Tibial artery (tissue), 4 donors: ENCODE measurements around the gene LSAMP.
A peak's percentile ranks its signal among the peaks of the same experiment; 100 is the strongest.

ENCODE experiments used
- DNase-seq, 2 donors: peaks; one replicate each; pipeline ENCODE4 v3.0.0-alpha.2; 2019
- H3K27ac ChIP-seq, 2 donors: fragments of 200-600 bp; sonication (generic) in 1 of 2; 1 replicate in 1 of 2; 2 replicates in 1 of 2; pipeline ENCODE4 v1.5.1; 2018 to 2019; ENCODE audit warnings: mild to moderate bottlenecking in 1 of 2
- H3K27me3 ChIP-seq, 2 donors: fragments of 200-600 bp; sonication (generic) in 1 of 2; one replicate each; pipeline versions ENCODE4 v1.5.1 to v1.6.0; 2016 to 2019
- H3K36me3 ChIP-seq, 3 donors: fragments of 200-600 bp; sonication (generic) in 2 of 3; one replicate each; pipeline ENCODE4 v1.5.1; 2016 to 2019; ENCODE audit warnings: mild to moderate bottlenecking in 2 of 3
- H3K4me1 ChIP-seq, 4 donors: fragments of 200-600 bp; sonication (generic) in 2 of 4; 1 replicate in 3 of 4; 2 replicates in 1 of 4; pipeline ENCODE4 v1.5.1; 2016 to 2019
- H3K4me3 ChIP-seq, 2 donors: fragments of 200-600 bp; sonication (generic) in 1 of 2; 1 replicate in 1 of 2; 2 replicates in 1 of 2; pipeline ENCODE4 v1.5.1; 2018 to 2019; ENCODE audit warnings: mild to moderate bottlenecking in 2 of 2
- H3K9me3 ChIP-seq, 3 donors: fragments of 200-600 bp; sonication (generic) in 1 of 3; one replicate each; pipeline ENCODE4 v1.5.1; 2016 to 2019
- intact Hi-C: fragments of 100-400 bp; cut with DNase I; formaldehyde crosslinking; loops from one replicate; pipeline ENCODE4 v1.15.0; 2023; ENCODE audit warnings: low total_unique reads
- TF ChIP-seq, protein P1 (sequence below), 2 experiments: fragments of 200-600 bp in 1 of 2; fragments of 450-650 bp in 1 of 2; IDR thresholded peaks; one replicate each; pipeline ENCODE4 v1.5.1; 2017 to 2019; ENCODE audit warnings: antibody characterized with exemption in 2 of 2, mild to moderate bottlenecking in 1 of 2, moderate library complexity in 1 of 2

Gene LSAMP

GRCh38 chr3:115918900-115919299 is 526.4 kb downstream of the LSAMP start:
- peaks cover 0 to 7% (median 4%) of the 10 kb centered on the region in 3 donors for H3K9me3 ChIP-seq
- intact Hi-C loops: no loop called here
- H3K27me3 ChIP-seq: no peaks in the 10 kb centered on the region
- H3K36me3 ChIP-seq: no peaks in the 10 kb centered on the region
- TF ChIP-seq, protein P1, sequence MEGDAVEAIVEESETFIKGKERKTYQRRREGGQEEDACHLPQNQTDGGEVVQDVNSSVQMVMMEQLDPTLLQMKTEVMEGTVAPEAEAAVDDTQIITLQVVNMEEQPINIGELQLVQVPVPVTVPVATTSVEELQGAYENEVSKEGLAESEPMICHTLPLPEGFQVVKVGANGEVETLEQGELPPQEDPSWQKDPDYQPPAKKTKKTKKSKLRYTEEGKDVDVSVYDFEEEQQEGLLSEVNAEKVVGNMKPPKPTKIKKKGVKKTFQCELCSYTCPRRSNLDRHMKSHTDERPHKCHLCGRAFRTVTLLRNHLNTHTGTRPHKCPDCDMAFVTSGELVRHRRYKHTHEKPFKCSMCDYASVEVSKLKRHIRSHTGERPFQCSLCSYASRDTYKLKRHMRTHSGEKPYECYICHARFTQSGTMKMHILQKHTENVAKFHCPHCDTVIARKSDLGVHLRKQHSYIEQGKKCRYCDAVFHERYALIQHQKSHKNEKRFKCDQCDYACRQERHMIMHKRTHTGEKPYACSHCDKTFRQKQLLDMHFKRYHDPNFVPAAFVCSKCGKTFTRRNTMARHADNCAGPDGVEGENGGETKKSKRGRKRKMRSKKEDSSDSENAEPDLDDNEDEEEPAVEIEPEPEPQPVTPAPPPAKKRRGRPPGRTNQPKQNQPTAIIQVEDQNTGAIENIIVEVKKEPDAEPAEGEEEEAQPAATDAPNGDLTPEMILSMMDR (IDR thresholded peaks at IDR 0.05): no peak
- no peaks in the 10 kb centered on the region for H3K4me1 ChIP-seq
- DNase-seq: no peak
- H3K4me3 ChIP-seq: no peak overlapping the region
- no peak overlapping the region for H3K27ac ChIP-seq

- no peak for DNase-seq
- H3K27me3 ChIP-seq: no peaks in the 10 kb centered on the region
- H3K4me3 ChIP-seq: no peak overlapping the region
- H3K4me1 ChIP-seq: no peaks in the 10 kb centered on the region
- peaks cover 0 to 2% (median 0%) of the 10 kb centered on the region in 3 donors for H3K9me3 ChIP-seq
- intact Hi-C loops: no loop called here
- H3K27ac ChIP-seq: no peak overlapping the region
- TF ChIP-seq, protein P1 (IDR thresholded peaks at IDR 0.05): no peak
- no peaks in the 10 kb centered on the region for H3K36me3 ChIP-seq
Measured at GRCh38 chr3:115916866-115917265, 528.4 kb downstream of the LSAMP start.

GRCh38 chr3:115915061-115915460 is 530.2 kb downstream of the LSAMP start:
- Histone ChIP-seq H3K4me3 (no peak overlapping the region), H3K4me1 (no peaks in the 10 kb centered on the region), H3K36me3 (no peaks in the 10 kb centered on the region), H3K27me3 (no peaks in the 10 kb centered on the region), H3K9me3 (no peaks in the 10 kb centered on the region), H3K27ac (no peak overlapping the region)
- intact Hi-C loops: no loop called here
- TF ChIP-seq, protein P1 (IDR thresholded peaks at IDR 0.05): no peak
- DNase-seq: no peak

GRCh38 chr3:115913069-115913686 is 532.1 kb downstream of the LSAMP start:
- DNase-seq: no peak
- Histone ChIP-seq H3K4me3 (no peak overlapping the region), H3K9me3 (no peaks in the 10 kb centered on the region), H3K27ac (no peak overlapping the region), H3K4me1 (no peaks in the 10 kb centered on the region), H3K36me3 (no peaks in the 10 kb centered on the region), H3K27me3 (no peaks in the 10 kb centered on the region)
- intact Hi-C loops: no loop called here
- TF ChIP-seq, protein P1 (IDR thresholded peaks at IDR 0.05): no peak

GRCh38 chr3:115912372-115912771 is 532.9 kb downstream of the LSAMP start:
- no peak overlapping the region for H3K4me3 ChIP-seq
- intact Hi-C loops: no loop called here

More at GRCh38 chr3:115912372-115912771, 532.9 kb downstream of the LSAMP start:
- Histone ChIP-seq H3K4me1 (no peaks in the 10 kb centered on the region), H3K27me3 (no peaks in the 10 kb centered on the region), H3K9me3 (no peaks in the 10 kb centered on the region), H3K36me3 (no peaks in the 10 kb centered on the region), H3K27ac (no peak overlapping the region)
- peak in 1 of 2 donors; percentile 27 for DNase-seq
- TF ChIP-seq, protein P1 (IDR thresholded peaks at IDR 0.05): no peak
